Naive B cell (primary cell): ENCODE results near the gene LRRIQ1. TPM values are rescaled to one million over a fixed set of nuclear protein-coding genes. Genes with fewer than 3 reads are reported as not detected.

ENCODE experiments used
- ATAC-seq, 2 donors: fragments of 150-1000 bp; cut with Tn5 transposase; 2 replicates each; pipeline ENCODE4 v1.10.0; 2021; ENCODE audit warnings: low read depth in 2 of 2, mild to moderate bottlenecking in 2 of 2, moderate library complexity in 2 of 2
- DNase-seq: peaks from one replicate; pipeline ENCODE4 v3.0.0; 2022
- H3K27ac Mint-ChIP-seq, 6 donors: one replicate each; pipeline ENCODE4 v1.8.0; 2020 to 2022; ENCODE audit warnings: mild to moderate bottlenecking in 6 of 6, mixed read lengths in 6 of 6, moderate library complexity in 5 of 6, inconsistent platforms in 2 of 6
- H3K27me3 Mint-ChIP-seq, 3 donors: one replicate each; pipeline ENCODE4 v1.8.0; 2021 to 2022; ENCODE audit warnings: mixed read lengths in 3 of 3, mild to moderate bottlenecking in 1 of 3
- H3K36me3 Mint-ChIP-seq, 2 donors: one replicate each; pipeline ENCODE4 v1.8.0; 2020 to 2022; ENCODE audit warnings: mixed read lengths in 2 of 2, inconsistent platforms in 1 of 2, mild to moderate bottlenecking in 1 of 2
- H3K4me1 Mint-ChIP-seq, 3 donors: one replicate each; pipeline ENCODE4 v1.8.0; 2020 to 2022; ENCODE audit warnings: mixed read lengths in 3 of 3, inconsistent platforms in 1 of 3, mild to moderate bottlenecking in 1 of 3, moderate library complexity in 1 of 3
- H3K4me3 Mint-ChIP-seq, 8 donors: one replicate each; pipeline ENCODE4 v1.8.0; 2020 to 2022; ENCODE audit warnings: mild to moderate bottlenecking in 8 of 8, mixed read lengths in 8 of 8, moderate library complexity in 8 of 8, inconsistent platforms in 2 of 8
- H3K9me3 Mint-ChIP-seq, 7 donors: one replicate each; pipeline ENCODE4 v1.8.0; 2020 to 2022; ENCODE audit warnings: mixed read lengths in 7 of 7, mild to moderate bottlenecking in 5 of 7, inconsistent platforms in 2 of 7, moderate library complexity in 1 of 7
- polyA plus RNA-seq, 6 donors: library from polyadenylated mRNA; unstranded; fragments of 300-500 nt; fragmentation: Illumina TruSeq; gene quantifications; one replicate each; pipeline ENCODE4 v1.2.3, GENCODE V29; 2021; ENCODE audit warnings: low read depth in 6 of 6

Gene LRRIQ1
- polyA plus RNA-seq, 6 donors from 2014 or later = not detected

- no peaks in the 10 kb centered on the region for H3K27me3 Mint-ChIP-seq
- H3K4me3 Mint-ChIP-seq = no peak overlapping the region
- DNase-seq = no peak
- ATAC-seq = no peak
- no peak overlapping the region for H3K27ac Mint-ChIP-seq
- H3K9me3 Mint-ChIP-seq = peaks cover 0 to 9% (median 0%) of the 10 kb centered on the region in 7 donors
- no peaks in the 10 kb centered on the region for H3K4me1 Mint-ChIP-seq
- H3K36me3 Mint-ChIP-seq = no peaks in the 10 kb centered on the region
Measured at GRCh38 chr12:85007836-85008235, 28.3 kb upstream of the LRRIQ1 start.

- Mint-ChIP-seq H3K27me3 (no peaks in the 10 kb centered on the region), H3K9me3 (peaks cover 0 to 5% (median 0%) of the 10 kb centered on the region in 7 donors), H3K4me1 (no peaks in the 10 kb centered on the region), H3K4me3 (no peak overlapping the region), H3K36me3 (no peaks in the 10 kb centered on the region), H3K27ac (no peak overlapping the region)
- DNase-seq = no peak
- no peak for ATAC-seq
Measured at GRCh38 chr12:85016413-85016812, 19.7 kb upstream of the LRRIQ1 start.

GRCh38 chr12:85017133-85017532 is 19.0 kb upstream of the LRRIQ1 start:
- peaks cover 0 to 4% (median 0%) of the 10 kb centered on the region in 7 donors for H3K9me3 Mint-ChIP-seq
- peaks cover 0 to 2% (median 0%) of the 10 kb centered on the region in 3 donors for H3K27me3 Mint-ChIP-seq
- ATAC-seq (no peak), DNase-seq (no peak)
- no peaks in the 10 kb centered on the region for H3K4me1 Mint-ChIP-seq
- no peak overlapping the region for H3K4me3 Mint-ChIP-seq
- H3K27ac Mint-ChIP-seq = no peak overlapping the region
- H3K36me3 Mint-ChIP-seq = no peaks in the 10 kb centered on the region

- H3K9me3 Mint-ChIP-seq = no peaks in the 10 kb centered on the region
- H3K36me3 Mint-ChIP-seq = no peaks in the 10 kb centered on the region
- peaks cover 0 to 3% (median 0%) of the 10 kb centered on the region in 3 donors for H3K27me3 Mint-ChIP-seq
- ATAC-seq (no peak), DNase-seq (no peak)
- H3K27ac Mint-ChIP-seq = no peak overlapping the region
- no peaks in the 10 kb centered on the region for H3K4me1 Mint-ChIP-seq
- H3K4me3 Mint-ChIP-seq = no peak overlapping the region
Measured at GRCh38 chr12:85017618-85018017, 18.5 kb upstream of the LRRIQ1 start.

GRCh38 chr12:85018098-85018497 is 18.1 kb upstream of the LRRIQ1 start:
- no peak for DNase-seq
- H3K36me3 Mint-ChIP-seq = no peaks in the 10 kb centered on the region
- H3K27me3 Mint-ChIP-seq = peaks cover 0 to 7% (median 0%) of the 10 kb centered on the region in 3 donors
- H3K4me1 Mint-ChIP-seq = no peaks in the 10 kb centered on the region
- no peak overlapping the region for H3K27ac Mint-ChIP-seq
- no peak for ATAC-seq
- H3K9me3 Mint-ChIP-seq = no peaks in the 10 kb centered on the region
- H3K4me3 Mint-ChIP-seq = no peak overlapping the region

GRCh38 chr12:85029456-85029855 is 6.7 kb upstream of the LRRIQ1 start:
- H3K27me3 Mint-ChIP-seq = peaks cover 7 to 12% (median 12%) of the 10 kb centered on the region in 3 donors
- no peaks in the 10 kb centered on the region for H3K36me3 Mint-ChIP-seq
- H3K4me1 Mint-ChIP-seq = no peaks in the 10 kb centered on the region
- H3K4me3 Mint-ChIP-seq = no peak overlapping the region
- DNase-seq = no peak
- no peak overlapping the region for H3K27ac Mint-ChIP-seq
- no peaks in the 10 kb centered on the region for H3K9me3 Mint-ChIP-seq
- no peak for ATAC-seq

- peaks cover 12 to 23% (median 15%) of the 10 kb centered on the region in 3 donors for H3K27me3 Mint-ChIP-seq
- ATAC-seq = peak; percentile 37 to 62
- H3K4me3 Mint-ChIP-seq = peak overlapping the region in 5 of 8 donors; percentile 56 to 89 (median 81)
- H3K9me3 Mint-ChIP-seq = no peaks in the 10 kb centered on the region
- peak overlapping the region in 2 of 6 donors; percentile 73 to 94 for H3K27ac Mint-ChIP-seq
- H3K4me1 Mint-ChIP-seq = peaks cover 5 to 9% (median 6%) of the 10 kb centered on the region in 3 donors
- H3K36me3 Mint-ChIP-seq = no peaks in the 10 kb centered on the region
- DNase-seq = no peak
Measured at GRCh38 chr12:85036733-85037132, 582 bp downstream of the LRRIQ1 start.

- H3K27ac Mint-ChIP-seq = no peak overlapping the region
- no peaks in the 10 kb centered on the region for H3K9me3 Mint-ChIP-seq
- peaks cover 0 to 8% (median 5%) of the 10 kb centered on the region in 3 donors for H3K27me3 Mint-ChIP-seq
- no peak overlapping the region for H3K4me3 Mint-ChIP-seq
- no peak for DNase-seq
- peaks cover 2 to 3% (median 2%) of the 10 kb centered on the region in 3 donors for H3K4me1 Mint-ChIP-seq
- ATAC-seq = no peak
- no peaks in the 10 kb centered on the region for H3K36me3 Mint-ChIP-seq
Measured at GRCh38 chr12:85041395-85041794, 5.2 kb downstream of the LRRIQ1 start.

GRCh38 chr12:85043829-85044228 is 7.7 kb downstream of the LRRIQ1 start:
- ATAC-seq = no peak
- H3K9me3 Mint-ChIP-seq = peaks cover 0 to 2% (median 0%) of the 10 kb centered on the region in 7 donors
- DNase-seq = no peak
- no peaks in the 10 kb centered on the region for H3K36me3 Mint-ChIP-seq
- H3K27ac Mint-ChIP-seq = no peak overlapping the region
- H3K4me1 Mint-ChIP-seq = no peaks in the 10 kb centered on the region
- H3K4me3 Mint-ChIP-seq = no peak overlapping the region
- H3K27me3 Mint-ChIP-seq = peaks cover 0 to 5% (median 3%) of the 10 kb centered on the region in 3 donors

- Mint-ChIP-seq H3K4me3 (no peak overlapping the region), H3K9me3 (no peaks in the 10 kb centered on the region), H3K4me1 (peaks cover 7 to 36% (median 13%) of the 10 kb centered on the region in 3 donors), H3K36me3 (no peaks in the 10 kb centered on the region), H3K27ac (no peak overlapping the region), H3K27me3 (peaks cover 0 to 6% (median 0%) of the 10 kb centered on the region in 3 donors)
- ATAC-seq = peak in 1 of 2 donors; percentile 33
- DNase-seq = no peak
Measured at GRCh38 chr12:85057370-85057963, 21.3 kb downstream of the LRRIQ1 start.

GRCh38 chr12:85058339-85058738 is 22.2 kb downstream of the LRRIQ1 start:
- Mint-ChIP-seq H3K4me1 (peaks cover 7 to 39% (median 13%) of the 10 kb centered on the region in 3 donors), H3K36me3 (no peaks in the 10 kb centered on the region), H3K4me3 (peak overlapping the region in 2 of 8 donors; percentile 3 to 31), H3K9me3 (peaks cover 0 to 3% (median 0%) of the 10 kb centered on the region in 7 donors), H3K27ac (peak overlapping the region in 2 of 6 donors; percentile 38 to 76), H3K27me3 (peaks cover 0 to 6% (median 0%) of the 10 kb centered on the region in 3 donors)
- DNase-seq = no peak
- ATAC-seq = peak in 1 of 2 donors; percentile 58

- Mint-ChIP-seq H3K4me3 (peak overlapping the region in 3 of 8 donors; percentile 22 to 60 (median 51)), H3K36me3 (no peaks in the 10 kb centered on the region), H3K9me3 (peaks cover 0 to 3% (median 0%) of the 10 kb centered on the region in 7 donors), H3K4me1 (peaks cover 7 to 39% (median 13%) of the 10 kb centered on the region in 3 donors), H3K27ac (no peak overlapping the region), H3K27me3 (peaks cover 0 to 6% (median 0%) of the 10 kb centered on the region in 3 donors)
- ATAC-seq = no peak
- DNase-seq = no peak
Measured at GRCh38 chr12:85059594-85059993, 23.4 kb downstream of the LRRIQ1 start.

GRCh38 chr12:85060916-85061315 is 24.8 kb downstream of the LRRIQ1 start:
- Mint-ChIP-seq H3K27me3 (no peaks in the 10 kb centered on the region), H3K4me3 (peak overlapping the region in 2 of 8 donors; percentile 30 to 62), H3K9me3 (peaks cover 0 to 3% (median 0%) of the 10 kb centered on the region in 7 donors), H3K4me1 (peaks cover 7 to 39% (median 13%) of the 10 kb centered on the region in 3 donors), H3K36me3 (no peaks in the 10 kb centered on the region), H3K27ac (no peak overlapping the region)
- DNase-seq = no peak
- no peak for ATAC-seq

- ATAC-seq = no peak
- H3K9me3 Mint-ChIP-seq = peaks cover 0 to 7% (median 2%) of the 10 kb centered on the region in 7 donors
- H3K4me1 Mint-ChIP-seq = peaks cover 0 to 14% (median 5%) of the 10 kb centered on the region in 3 donors
- H3K4me3 Mint-ChIP-seq = no peak overlapping the region
- DNase-seq = no peak
- peak overlapping the region in 1 of 6 donors; percentile 23 for H3K27ac Mint-ChIP-seq
- H3K36me3 Mint-ChIP-seq = no peaks in the 10 kb centered on the region
- H3K27me3 Mint-ChIP-seq = peaks cover 0 to 8% (median 0%) of the 10 kb centered on the region in 3 donors
Measured at GRCh38 chr12:85065837-85066482, 29.8 kb downstream of the LRRIQ1 start.
